Stomach (tissue), 9 donors: ENCODE data around the gene RMRP. TPM values are rescaled to one million over a fixed set of nuclear protein-coding genes. Genes with fewer than 3 reads are reported as not detected.
A peak's percentile ranks its signal among the peaks of the same experiment; 100 is the strongest.

Experiments
- DNase-seq, 2 donors: peaks; one replicate each; pipeline versions ENCODE4 v3.0.0 to v3.0.0-alpha.2; 2013 to 2019
- H3K27ac ChIP-seq, 5 donors: fragments of 200-600 bp in 4 of 5; sonication (generic) in 4 of 5; one replicate each; pipeline ENCODE4 v1.5.1; 2013 to 2019; ENCODE audit warnings: mild to moderate bottlenecking in 1 of 5, moderate library complexity in 1 of 5
- H3K27me3 ChIP-seq, 3 donors: fragments of 200-600 bp; sonication (generic); one replicate each; pipeline ENCODE4 v1.5.1; 2017 to 2019; ENCODE audit warnings: mixed run types in 1 of 3
- H3K36me3 ChIP-seq, 4 donors: fragments of 200-600 bp; sonication (generic); 1 replicate in 3 of 4; 2 replicates in 1 of 4; pipeline ENCODE4 v1.5.1; 2016 to 2019
- H3K4me1 ChIP-seq, 4 donors: fragments of 200-600 bp; sonication (generic); one replicate each; pipeline ENCODE4 v1.5.1; 2016 to 2019
- H3K4me3 ChIP-seq, 4 donors: fragments of 200-600 bp; sonication (generic) in 3 of 4; one replicate each; pipeline ENCODE4 v1.5.1; 2016 to 2019; ENCODE audit warnings: mild to moderate bottlenecking in 1 of 4
- H3K9me3 ChIP-seq, 4 donors: fragments of 200-600 bp; sonication (generic); one replicate each; pipeline ENCODE4 v1.5.1; 2016 to 2019
- CTCF ChIP-seq, 7 experiments: fragments of 450-650 bp in 4 of 7; fragments of 200-600 bp in 3 of 7; sonication (generic) in 3 of 7; IDR thresholded peaks; one replicate each; pipeline ENCODE4 v1.5.1; 2016 to 2019; ENCODE audit warnings: antibody characterized with exemption in 7 of 7, control low read depth in 2 of 7, mild to moderate bottlenecking in 1 of 7
- EP300 ChIP-seq: sonication (generic); formaldehyde crosslinking; IDR thresholded peaks from one replicate; pipeline ENCODE4 v1.6.1; 2017; ENCODE audit warnings: antibody characterized with exemption
- POLR2A ChIP-seq, 4 donors: fragments of 450-650 bp; IDR thresholded peaks; one replicate each; pipeline ENCODE4 v1.6.1; 2016; ENCODE audit warnings: antibody characterized with exemption in 4 of 4, control low read depth in 2 of 4, mild to moderate bottlenecking in 1 of 4, moderate library complexity in 1 of 4
- POLR2AphosphoS5 ChIP-seq, 3 donors: sonication (generic); formaldehyde crosslinking; IDR thresholded peaks; one replicate each; pipeline ENCODE4 v1.6.1; 2016; ENCODE audit warnings: antibody characterized with exemption in 3 of 3
- WGBS, 5 donors: extraction: QIAGEN DNeasy Blood & Tissue Kit in 3 of 5; methylation state at CpG; one replicate each; pipeline versions ENCODE4 v1.1.5 to v1.1.7; 2013 to 2018; 5-methylcytosine and 5-hydroxymethylcytosine counted together
- intact Hi-C: fragments of 100-400 bp; cut with DNase I; formaldehyde crosslinking; loops from one replicate; pipeline ENCODE4 v1.15.1; 2023; ENCODE audit warnings: low total_unique reads
- polyA plus RNA-seq, 3 donors: library from polyadenylated mRNA; stranded (reverse); fragments of 200-250 nt; gene quantifications; one replicate each; pipeline ENCODE4 v1.2.3, GENCODE V29; 2013
- total RNA-seq, 5 donors: library from RNA; depleted of rRNA; stranded (reverse); fragments of >200 nt; gene quantifications; one replicate each; pipeline versions ENCODE4 v1.1.0 to v1.2.3, GENCODE V29; 2014 to 2016
- donor health status: healthy with polysubstance abuse.
- donor health status: Bipolar disorder and iron deficiency.
- donor health status: healthy.

Gene RMRP
- total and polyA plus RNA-seq, 8 donors: 64.3 to 137,340 (median 19,772) TPM; not detected in 2

GRCh38 chr9:35650341-35651158 lies 7.3 kb downstream of the RMRP start, which contains the start of gene SIT1:
TSS of gene SIT1 (minus strand) at chr9:35650931. CDS start at chr9:35650853, 78 bp downstream.
- 63 to 78% (median 73%) methylated on average over 15 to 22 of the region's 22 CpGs for WGBS, 5 donors
- H3K27me3 ChIP-seq: no peaks in the 10 kb centered on the region
- peak within 1 kb of the TSS; percentile 20 to 39 (median 27) for H3K4me3 ChIP-seq
- peak in 1 of 2 donors; percentile 28 for DNase-seq
- H3K4me1 ChIP-seq: peaks cover 17 to 59% (median 24%) of the 10 kb centered on the region in 4 donors
- H3K27ac ChIP-seq: peak within 1 kb of the TSS; percentile 36 to 63 (median 56)
- intact Hi-C loops: no loop called here
- no peak for TF ChIP-seq EP300
- TF ChIP-seq CTCF (IDR thresholded peaks at IDR 0.05): no peak
- TF ChIP-seq POLR2A (IDR thresholded peaks at IDR 0.05): no peak
- TF ChIP-seq POLR2AphosphoS5 (IDR thresholded peaks at IDR 0.05): no peak
- H3K9me3 ChIP-seq: no peaks in the 10 kb centered on the region
- H3K36me3 ChIP-seq: no peaks in the 10 kb centered on the region

GRCh38 chr9:35649431-35650340 lies 8.1 kb downstream of the RMRP start:
- 65 to 77% (median 73%) methylated on average over 15 to 26 of the region's 26 CpGs for WGBS, 5 donors
- Histone ChIP-seq H3K4me1 (peaks cover 18 to 64% (median 26%) of the 10 kb centered on the region in 4 donors), H3K27me3 (no peaks in the 10 kb centered on the region), H3K9me3 (no peaks in the 10 kb centered on the region), H3K36me3 (no peaks in the 10 kb centered on the region), H3K27ac (peak overlapping the region; percentile 30 to 63 (median 45)), H3K4me3 (peak overlapping the region; percentile 20 to 39 (median 27))
- TF ChIP-seq POLR2A (IDR thresholded peaks at IDR 0.05): no peak
- no peak for TF ChIP-seq EP300
- TF ChIP-seq CTCF (IDR thresholded peaks at IDR 0.05): no peak
- TF ChIP-seq POLR2AphosphoS5 (IDR thresholded peaks at IDR 0.05): no peak
- peak in 1 of 2 donors; percentile 41 for DNase-seq
- intact Hi-C loops: no loop called here

- peak; percentile 18 for TF ChIP-seq EP300
- TF ChIP-seq POLR2AphosphoS5 (IDR thresholded peaks at IDR 0.05): peak; percentile 84 to 96 (median 95)
- TF ChIP-seq CTCF (IDR thresholded peaks at IDR 0.05): peak in 6 of 7 experiments; percentile 42 to 97 (median 96)
- peak in 1 of 4 donors; percentile 17 for TF ChIP-seq POLR2A (IDR thresholded peaks at IDR 0.05)
- intact Hi-C loops: no loop called here
- DNase-seq: peak; percentile 96 to 98
- 0 to 2% (median 1%) methylated on average over 28 to 58 of the region's 58 CpGs for WGBS, 5 donors
- Histone ChIP-seq H3K4me1 (peaks cover 9 to 55% (median 20%) of the 10 kb centered on the region in 4 donors), H3K27me3 (no peaks in the 10 kb centered on the region), H3K4me3 (peak overlapping the region; percentile 48 to 55 (median 54)), H3K36me3 (no peaks in the 10 kb centered on the region), H3K9me3 (no peaks in the 10 kb centered on the region), H3K27ac (peak overlapping the region; percentile 80 to 90 (median 88))
These were observed 11.1 kb downstream of the RMRP start for GRCh38 chr9:35646533-35647265.
